ENCODE results near the gene ZNF609. TPM values are rescaled to one million over a fixed set of nuclear protein-coding genes. Genes with fewer than 3 reads are reported as not detected.
A peak's percentile ranks its signal among the peaks of the same experiment; 100 is the strongest.
"Not testable (repeated sequence)": the region's sequence is repeated elsewhere in the genome, so short reads cannot be mapped to it uniquely, and the experiment has no call there.

Gene ZNF609
- total RNA-seq, 1 donor from 2014 or later: 40.0 TPM

- DNase-seq (ENCODE audit: extremely low read depth, low read depth, low spot score): no peak
Measured at GRCh38 chr15:64617727-64618126, 157.3 kb downstream of the ZNF609 start.

- DNase-seq (ENCODE audit: extremely low read depth, low read depth, low spot score): no peak
Measured at GRCh38 chr15:64618138-64618537, 157.8 kb downstream of the ZNF609 start.

- DNase-seq (ENCODE audit: extremely low read depth, low read depth, low spot score): no peak
Measured at GRCh38 chr15:64618540-64618939, 158.2 kb downstream of the ZNF609 start.

- DNase-seq (ENCODE audit: extremely low read depth, low read depth, low spot score): no peak
Measured at GRCh38 chr15:64619880-64620839, 159.8 kb downstream of the ZNF609 start.

GRCh38 chr15:64621056-64621455, 160.7 kb downstream of the ZNF609 start:
- no peak for DNase-seq (ENCODE audit: extremely low read depth, low read depth, low spot score)

- no peak for DNase-seq (ENCODE audit: extremely low read depth, low read depth, low spot score)
Measured at GRCh38 chr15:64622410-64623260, 162.3 kb downstream of the ZNF609 start.

- DNase-seq (ENCODE audit: extremely low read depth, low read depth, low spot score): no peak
Measured at GRCh38 chr15:64623347-64623996, 163.1 kb downstream of the ZNF609 start.

- no peak for DNase-seq (ENCODE audit: extremely low read depth, low read depth, low spot score)
Measured at GRCh38 chr15:64624242-64624641, 163.9 kb downstream of the ZNF609 start.

GRCh38 chr15:64629063-64629462, 168.7 kb downstream of the ZNF609 start:
- no peak for DNase-seq (ENCODE audit: extremely low read depth, low read depth, low spot score)

GRCh38 chr15:64630396-64631107, 170.2 kb downstream of the ZNF609 start:
- no peak for DNase-seq (ENCODE audit: extremely low read depth, low read depth, low spot score)

GRCh38 chr15:64632639-64633038, 172.3 kb downstream of the ZNF609 start:
- DNase-seq (ENCODE audit: extremely low read depth, low read depth, low spot score): not testable (repeated sequence)

GRCh38 chr15:64633332-64633731, 173.0 kb downstream of the ZNF609 start:
- no peak for DNase-seq (ENCODE audit: extremely low read depth, low read depth, low spot score)

GRCh38 chr15:64634027-64634426, 173.6 kb downstream of the ZNF609 start:
- DNase-seq (ENCODE audit: extremely low read depth, low read depth, low spot score): no peak

- DNase-seq (ENCODE audit: extremely low read depth, low read depth, low spot score): peak; percentile 36
Measured at GRCh38 chr15:64634576-64635498, 174.5 kb downstream of the ZNF609 start.

GRCh38 chr15:64635499-64636495, 175.4 kb downstream of the ZNF609 start:
- no peak for DNase-seq (ENCODE audit: extremely low read depth, low read depth, low spot score)

GRCh38 chr15:64636556-64636955, 176.2 kb downstream of the ZNF609 start:
- DNase-seq (ENCODE audit: extremely low read depth, low read depth, low spot score): no peak

- no peak for DNase-seq (ENCODE audit: extremely low read depth, low read depth, low spot score)
Measured at GRCh38 chr15:64637412-64637811, 177.0 kb downstream of the ZNF609 start.

GRCh38 chr15:64639744-64640143, 179.4 kb downstream of the ZNF609 start:
- not testable (repeated sequence) for DNase-seq (ENCODE audit: extremely low read depth, low read depth, low spot score)

Measured in glomerular endothelial cell (primary cell).